Muscle of leg (tissue), 16 donors: ENCODE results near the gene SOX2. TPM values are rescaled to one million over a fixed set of nuclear protein-coding genes. Genes with fewer than 3 reads are reported as not detected.

Experiments
- DNase-seq: peaks from one replicate; pipeline ENCODE4 v3.0.0; 2013
- H3K27ac ChIP-seq: one replicate; pipeline ENCODE4 v1.5.1; 2013; ENCODE audit warnings: mild to moderate bottlenecking, low read length, control low read depth
- H3K27me3 ChIP-seq: one replicate; pipeline ENCODE4 v1.6.1; 2013; ENCODE audit warnings: low read length; ENCODE audit not compliant: control insufficient read depth, insufficient read depth
- H3K36me3 ChIP-seq: one replicate; pipeline ENCODE4 v1.6.1; 2013; ENCODE audit warnings: low read length; ENCODE audit not compliant: control insufficient read depth, insufficient read depth
- H3K4me1 ChIP-seq: one replicate; pipeline ENCODE4 v1.6.1; 2013; ENCODE audit warnings: low read length; ENCODE audit not compliant: control insufficient read depth, insufficient read depth
- H3K4me3 ChIP-seq: one replicate; pipeline ENCODE4 v1.5.1; 2013; ENCODE audit warnings: low read length, control low read depth
- H3K9me3 ChIP-seq: replicated peaks from 2 replicates; pipeline ENCODE4 v1.6.1; 2013; ENCODE audit warnings: low read depth, low read length; ENCODE audit not compliant: control insufficient read depth
- WGBS: methylation state at CpG from one replicate; pipeline ENCODE4 v1.1.5; 2013; ENCODE audit warnings: missing lambda C conversion rate; ENCODE audit not compliant: insufficient coverage; 5-methylcytosine and 5-hydroxymethylcytosine counted together
- long read RNA-seq, 11 donors: transcript quantifications; one replicate each; lab custom pipeline, GENCODE V29; 2026
- polyA plus RNA-seq, 8 donors: library from polyadenylated mRNA; unstranded; fragments of 120-200 nt; gene quantifications; one replicate each; pipeline versions ENCODE4 v1.2.1 to v1.2.3, GENCODE V29; 2013; ENCODE audit warnings: inconsistent platforms in 1 of 8, low replicate concordance in 1 of 8; ENCODE audit not compliant: insufficient read length in 8 of 8, insufficient read depth in 1 of 8
- total RNA-seq: library from RNA; stranded (reverse); fragments of 120-200 nt; gene quantifications from one replicate; pipeline ENCODE4 v1.2.4, GENCODE V29; 2013

The SOX2 gene
- 0.22 TPM for total RNA-seq
- polyA plus RNA-seq = 1 to 10 TPM in 1 of 8 donors, under 1 TPM in 7; 0.31 to 1.0 (median 0.52) TPM
- long read RNA-seq, donor 1 = 0 reads
- long read RNA-seq, donor 2 = 0 reads
- long read RNA-seq, donor 3, partial matches to known transcripts = 0 of 1 reads
- long read RNA-seq, donor 3, other reads (novel, unspliced or antisense) = 0 of 1 reads
- long read RNA-seq, donor 4, partial matches to known transcripts = 0 of 2 reads
- long read RNA-seq, donor 4, other reads (novel, unspliced or antisense) = 0 of 2 reads
- long read RNA-seq, donor 5, partial matches to known transcripts = 0 of 2 reads
- long read RNA-seq, donor 5, other reads (novel, unspliced or antisense) = 0 of 2 reads
- long read RNA-seq, donor 6 = 0 reads
- long read RNA-seq, donor 7, partial matches to known transcripts = 0 of 3 reads
- long read RNA-seq, donor 7, other reads (novel, unspliced or antisense) = 0 of 3 reads
- long read RNA-seq, donor 8 = 0 reads
- long read RNA-seq, donor 9 = 0 reads
- long read RNA-seq, donor 10 = 0 reads
- long read RNA-seq, donor 11 = 0 reads

- WGBS = 0% methylated on average over 12 of the region's 37 CpGs
- Histone ChIP-seq H3K4me1 (peaks cover 18% of the 10 kb centered on the region), H3K27ac (no peak within 1 kb of the TSS), H3K9me3 (no peaks in the 10 kb centered on the region), H3K27me3 (peaks cover 58% of the 10 kb centered on the region), H3K4me3 (peak within 1 kb of the TSS; percentile 28), H3K36me3 (no peaks in the 10 kb centered on the region)
- peak; percentile 72 for DNase-seq
These were observed at the start of gene SOX2 for GRCh38 chr3:181711325-181712135. Gene SOX2 (plus strand): TSS chr3:181711925. CDS start chr3:181712361, 436 bp downstream.

GRCh38 chr3:181683563-181683962 lies 28.2 kb upstream of the SOX2 start:
- Histone ChIP-seq H3K9me3 (no peaks in the 10 kb centered on the region), H3K27ac (no peak overlapping the region), H3K4me3 (no peak overlapping the region), H3K27me3 (peaks cover 2% of the 10 kb centered on the region), H3K4me1 (no peaks in the 10 kb centered on the region), H3K36me3 (no peaks in the 10 kb centered on the region)
- no peak for DNase-seq
- no CpG with 5 or more reads among the region's 1 CpG for WGBS

- Histone ChIP-seq H3K36me3 (no peaks in the 10 kb centered on the region), H3K27ac (no peak overlapping the region), H3K27me3 (peaks cover 2% of the 10 kb centered on the region), H3K9me3 (no peaks in the 10 kb centered on the region), H3K4me1 (no peaks in the 10 kb centered on the region), H3K4me3 (no peak overlapping the region)
- no CpG with 5 or more reads among the region's 1 CpG for WGBS
- DNase-seq = no peak
These were observed 24.5 kb upstream of the SOX2 start for GRCh38 chr3:181687190-181687589.

- Histone ChIP-seq H3K36me3 (no peaks in the 10 kb centered on the region), H3K4me3 (no peak overlapping the region), H3K9me3 (no peaks in the 10 kb centered on the region), H3K27ac (no peak overlapping the region), H3K4me1 (no peaks in the 10 kb centered on the region), H3K27me3 (peaks cover 2% of the 10 kb centered on the region)
- WGBS = no CpG with 5 or more reads among the region's 2 CpGs
- DNase-seq = no peak
These were observed 24.0 kb upstream of the SOX2 start for GRCh38 chr3:181687731-181688130.

GRCh38 chr3:181689546-181689945 lies 22.2 kb upstream of the SOX2 start:
- Histone ChIP-seq H3K9me3 (no peaks in the 10 kb centered on the region), H3K4me3 (no peak overlapping the region), H3K36me3 (no peaks in the 10 kb centered on the region), H3K27me3 (no peaks in the 10 kb centered on the region), H3K27ac (no peak overlapping the region), H3K4me1 (no peaks in the 10 kb centered on the region)
- WGBS = no CpG with 5 or more reads among the region's 3 CpGs
- no peak for DNase-seq

GRCh38 chr3:181690769-181691168 lies 21.0 kb upstream of the SOX2 start:
- H3K4me3 ChIP-seq = no peak overlapping the region
- H3K27ac ChIP-seq = no peak overlapping the region
- no peaks in the 10 kb centered on the region for H3K36me3 ChIP-seq
- WGBS = no CpG with 5 or more reads among the region's 2 CpGs
- peaks cover 11% of the 10 kb centered on the region for H3K27me3 ChIP-seq
- peaks cover 6% of the 10 kb centered on the region for H3K4me1 ChIP-seq
- H3K9me3 ChIP-seq = no peaks in the 10 kb centered on the region
- DNase-seq = no peak

GRCh38 chr3:181691901-181692300 lies 19.8 kb upstream of the SOX2 start:
- Histone ChIP-seq H3K27ac (no peak overlapping the region), H3K36me3 (no peaks in the 10 kb centered on the region), H3K4me3 (no peak overlapping the region), H3K4me1 (peaks cover 16% of the 10 kb centered on the region), H3K27me3 (peaks cover 23% of the 10 kb centered on the region), H3K9me3 (no peaks in the 10 kb centered on the region)
- 20% methylated on average over 1 of the region's 2 CpGs for whole genome bisulfite sequencing
- DNase-seq = no peak

GRCh38 chr3:181692311-181693145 lies 19.2 kb upstream of the SOX2 start:
- no peak overlapping the region for H3K27ac ChIP-seq
- H3K4me1 ChIP-seq = peaks cover 16% of the 10 kb centered on the region
- H3K9me3 ChIP-seq = no peaks in the 10 kb centered on the region
- H3K4me3 ChIP-seq = no peak overlapping the region
- H3K27me3 ChIP-seq = peaks cover 25% of the 10 kb centered on the region
- WGBS = no CpG with 5 or more reads among the region's 2 CpGs
- no peak for DNase-seq
- H3K36me3 ChIP-seq = no peaks in the 10 kb centered on the region

- Histone ChIP-seq H3K27ac (no peak overlapping the region), H3K36me3 (no peaks in the 10 kb centered on the region), H3K4me1 (peaks cover 16% of the 10 kb centered on the region), H3K9me3 (no peaks in the 10 kb centered on the region), H3K4me3 (no peak overlapping the region), H3K27me3 (peaks cover 29% of the 10 kb centered on the region)
- no peak for DNase-seq
- WGBS = no CpG with 5 or more reads among the region's 1 CpG
These were observed 18.4 kb upstream of the SOX2 start for GRCh38 chr3:181693280-181693679.
